ENCODE data around the gene PPA2. TPM values are rescaled to one million over a fixed set of nuclear protein-coding genes. Genes with fewer than 3 reads are reported as not detected.

PPA2 gene
- total RNA-seq, 1 experiment from 2014 or later = 54.6 TPM

DNA sequence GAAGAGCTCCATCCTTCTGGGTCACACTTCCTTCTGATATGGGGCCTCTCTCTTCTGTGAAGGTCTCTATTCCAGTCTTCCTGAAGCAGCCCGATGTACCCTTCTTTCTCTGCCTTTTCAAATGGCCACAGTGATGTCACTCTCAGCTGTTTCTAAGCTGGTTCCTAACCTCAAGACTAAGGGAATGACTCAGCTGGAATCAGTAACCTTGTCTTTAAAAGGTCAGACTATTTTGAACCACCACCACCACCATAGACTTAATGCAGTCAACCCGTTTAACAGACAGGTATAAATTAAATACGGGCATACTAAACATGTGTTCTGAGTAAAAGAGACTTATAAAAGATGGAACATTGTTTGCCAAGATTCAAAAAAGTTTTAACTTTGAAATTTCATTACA is 121.0 kb downstream of the PPA2 start:
- no peak overlapping the region for H3K4me3 ChIP-seq (ENCODE audit: low read depth in 2 of 2, low read length in 2 of 2)
- intact Hi-C loops (cut with micrococcal nuclease; ENCODE audit: unreplicated experiment) (no loop called here), in situ Hi-C loops (cut with HindIII; ENCODE audit: low pct_unique_long_range_greater_than_20kb, low sequenced_read_pairs) (no loop called here)
- CTCF ChIA-PET = no interaction called here
- BruUV-seq (replicated peaks) = no TSS peak
- POLR2A ChIA-PET = no interaction called here
- no peak for TF ChIP-seq REST (IDR thresholded peaks at IDR 0.05; ENCODE audit: insufficient read depth in 1 of 2, low read depth in 2 of 2, low read length in 1 of 2)
- TF ChIP-seq TCF7L2 (IDR thresholded peaks at IDR 0.05; ENCODE audit: low read depth, low read length) = no peak
- TF ChIP-seq CTCF (IDR thresholded peaks at IDR 0.05) = no peak
- no peak for TF ChIP-seq SIN3A (IDR thresholded peaks at IDR 0.05; ENCODE audit: borderline replicate concordance, insufficient read depth, low read depth, low read length)
- no peak for TF ChIP-seq POLR2AphosphoS5 (IDR thresholded peaks at IDR 0.05; ENCODE audit: low read depth, low read length)
- ATAC-seq = no peak
- H3K27me3 ChIP-seq (ENCODE audit: control insufficient read depth, insufficient read depth, low read length) = no peaks in the 10 kb centered on the region
- DNase-seq (ENCODE audit: low read depth, low spot score) = no peak
- no peak overlapping the region for H3K27ac ChIP-seq (ENCODE audit: low read length)
- no peaks in the 10 kb centered on the region for H3K9me3 ChIP-seq (ENCODE audit: control insufficient read depth, insufficient read depth, low read depth, low read length)
- no peaks in the 10 kb centered on the region for H3K4me1 ChIP-seq (ENCODE audit: control insufficient read depth, insufficient read depth, low read length)
- no peaks in the 10 kb centered on the region for H3K36me3 ChIP-seq (ENCODE audit: control insufficient read depth, insufficient read depth, low read length)

GRCh38 chr4:105351861-105352260 is 122.0 kb downstream of the PPA2 start:
- no peaks in the 10 kb centered on the region for H3K36me3 ChIP-seq (ENCODE audit: control insufficient read depth, insufficient read depth, low read length)
- no peaks in the 10 kb centered on the region for H3K4me1 ChIP-seq (ENCODE audit: control insufficient read depth, insufficient read depth, low read length)
- CTCF ChIA-PET = no interaction called here
- intact Hi-C loops (cut with micrococcal nuclease; ENCODE audit: unreplicated experiment) = no loop called here
- H3K4me3 ChIP-seq (ENCODE audit: low read depth in 2 of 2, low read length in 2 of 2) = no peak overlapping the region
- no TSS peak for BruUV-seq (replicated peaks)
- H3K27me3 ChIP-seq (ENCODE audit: control insufficient read depth, insufficient read depth, low read length) = no peaks in the 10 kb centered on the region
- TF ChIP-seq CTCF (IDR thresholded peaks at IDR 0.05) (no peak), TCF7L2 (IDR thresholded peaks at IDR 0.05; ENCODE audit: low read depth, low read length) (no peak)
- DNase-seq (ENCODE audit: low read depth, low spot score) (no peak), ATAC-seq (no peak)
- H3K27ac ChIP-seq (ENCODE audit: low read length) = no peak overlapping the region
- no peaks in the 10 kb centered on the region for H3K9me3 ChIP-seq (ENCODE audit: control insufficient read depth, insufficient read depth, low read depth, low read length)
- POLR2A ChIA-PET = no interaction called here
- in situ Hi-C loops (cut with HindIII; ENCODE audit: low pct_unique_long_range_greater_than_20kb, low sequenced_read_pairs) = no loop called here
